Brain microvascular endothelial cell (primary cell): ENCODE results near the gene MKRN2.
A peak's percentile ranks its signal among the peaks of the same experiment; 100 is the strongest.

Experiments
- DNase-seq: peaks from one replicate; pipeline ENCODE4 v3.0.0-alpha.2; 2020
- H3K27ac ChIP-seq: fragments of 250-450 bp; sonication (Bioruptor Pico); 2 replicates; pipeline ENCODE4 v1.5.1; 2020; ENCODE audit warnings: mild to moderate bottlenecking, moderate library complexity
- H3K27me3 ChIP-seq: fragments of 250-450 bp; sonication (Bioruptor Pico); replicated peaks from 2 replicates; pipeline ENCODE4 v1.5.1; 2020; ENCODE audit warnings: mild to moderate bottlenecking
- H3K36me3 ChIP-seq: fragments of 250-450 bp; sonication (Bioruptor Pico); replicated peaks from 2 replicates; pipeline ENCODE4 v1.5.1; 2020; ENCODE audit warnings: mild to moderate bottlenecking
- H3K4me3 ChIP-seq: 2 replicates; pipeline ENCODE4 v1.5.1; 2011; ENCODE audit warnings: low read depth, mild to moderate bottlenecking, control low read depth, low read length, moderate library complexity
- in situ Hi-C: cut with HindIII; loops from 2 replicates; pipeline ENCODE4 v1.10.0; 2017; ENCODE audit warnings: low sequenced_read_pairs, low pct_ligation_motif_present
- TF ChIP-seq, protein P1 (sequence below): IDR thresholded peaks from 2 replicates; pipeline ENCODE4 v1.5.1; 2011; ENCODE audit warnings: low read depth, mild to moderate bottlenecking, moderate library complexity, low read length, control low read depth, inconsistent platforms; ENCODE audit errors: missing control alignments

Gene MKRN2

DNA sequence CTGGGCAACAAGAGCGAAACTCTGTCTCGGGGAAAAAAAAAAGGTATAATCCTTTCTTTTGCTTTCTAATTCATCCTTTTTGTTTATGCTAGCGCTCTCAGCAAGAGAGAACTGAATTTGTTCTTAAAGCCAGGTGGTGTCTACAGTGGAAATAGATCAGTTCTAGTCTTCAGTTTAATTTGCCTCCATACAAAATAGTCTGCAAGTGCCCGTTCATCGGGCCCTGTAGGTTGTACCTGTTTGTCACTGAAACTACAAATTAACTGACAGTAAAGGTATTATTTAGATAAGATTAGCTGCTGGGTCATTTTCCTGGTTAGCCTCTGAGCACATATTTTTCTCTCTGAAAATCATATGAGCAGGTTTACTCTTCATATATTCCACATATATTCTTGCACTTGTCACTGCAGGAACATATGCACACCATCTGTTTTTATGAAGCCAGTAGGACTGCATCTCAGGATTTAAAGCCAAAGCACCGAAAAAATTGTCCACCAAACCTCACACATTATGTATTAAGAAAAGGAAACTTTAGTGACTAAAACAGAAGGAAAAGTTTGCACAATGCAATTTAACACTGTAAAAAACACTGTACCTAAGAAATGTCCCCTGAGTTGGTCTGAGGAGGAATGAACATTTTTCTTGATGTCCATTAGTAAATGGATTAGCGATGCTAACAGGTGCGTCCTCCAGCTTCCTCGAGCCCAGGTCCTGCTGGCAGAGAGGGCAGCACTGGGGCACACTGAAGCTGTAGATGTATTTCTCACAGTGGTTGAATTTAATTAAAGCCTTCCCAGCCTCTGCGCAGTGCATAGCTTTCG lies 12.0 kb upstream of the MKRN2 start:
- H3K27me3 ChIP-seq, result no peaks in the 10 kb centered on the region
- no peak overlapping the region for H3K4me3 ChIP-seq
- TF ChIP-seq, protein P1, sequence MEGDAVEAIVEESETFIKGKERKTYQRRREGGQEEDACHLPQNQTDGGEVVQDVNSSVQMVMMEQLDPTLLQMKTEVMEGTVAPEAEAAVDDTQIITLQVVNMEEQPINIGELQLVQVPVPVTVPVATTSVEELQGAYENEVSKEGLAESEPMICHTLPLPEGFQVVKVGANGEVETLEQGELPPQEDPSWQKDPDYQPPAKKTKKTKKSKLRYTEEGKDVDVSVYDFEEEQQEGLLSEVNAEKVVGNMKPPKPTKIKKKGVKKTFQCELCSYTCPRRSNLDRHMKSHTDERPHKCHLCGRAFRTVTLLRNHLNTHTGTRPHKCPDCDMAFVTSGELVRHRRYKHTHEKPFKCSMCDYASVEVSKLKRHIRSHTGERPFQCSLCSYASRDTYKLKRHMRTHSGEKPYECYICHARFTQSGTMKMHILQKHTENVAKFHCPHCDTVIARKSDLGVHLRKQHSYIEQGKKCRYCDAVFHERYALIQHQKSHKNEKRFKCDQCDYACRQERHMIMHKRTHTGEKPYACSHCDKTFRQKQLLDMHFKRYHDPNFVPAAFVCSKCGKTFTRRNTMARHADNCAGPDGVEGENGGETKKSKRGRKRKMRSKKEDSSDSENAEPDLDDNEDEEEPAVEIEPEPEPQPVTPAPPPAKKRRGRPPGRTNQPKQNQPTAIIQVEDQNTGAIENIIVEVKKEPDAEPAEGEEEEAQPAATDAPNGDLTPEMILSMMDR, result no peak
- in situ Hi-C loops, result no loop called here
- no peak for DNase-seq
- peaks cover 2% of the 10 kb centered on the region for H3K36me3 ChIP-seq
- no peak overlapping the region for H3K27ac ChIP-seq

DNA sequence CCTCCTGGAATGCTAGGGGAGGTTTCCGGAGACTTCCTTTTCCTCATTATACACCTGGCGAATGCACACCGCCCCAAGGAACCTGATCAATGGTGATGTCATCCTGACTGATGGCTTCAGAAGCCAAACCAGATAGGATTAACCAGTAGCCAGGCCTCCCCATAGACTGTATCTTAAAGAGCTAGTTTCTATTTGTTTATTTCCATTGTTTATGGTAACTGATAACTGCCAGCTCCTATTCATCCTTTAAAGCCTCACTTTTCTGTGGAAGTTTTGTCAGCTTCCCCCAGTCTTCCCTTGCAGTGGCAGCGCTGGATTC lies 11.5 kb upstream of the MKRN2 start, which contains the start of gene MKRN2OS:
Gene MKRN2OS (minus strand): TSS at position 27 of the 319 bp plus-strand sequence. CDS start 35 bp downstream, outside the sequence.
- TF ChIP-seq, protein P1, result no peak
- no peak within 1 kb of the TSS for H3K27ac ChIP-seq
- peaks cover under 1% of the 10 kb centered on the region for H3K36me3 ChIP-seq
- no peaks in the 10 kb centered on the region for H3K27me3 ChIP-seq
- in situ Hi-C loops, result no loop called here
- no peak within 1 kb of the TSS for H3K4me3 ChIP-seq
- no peak for DNase-seq

DNA sequence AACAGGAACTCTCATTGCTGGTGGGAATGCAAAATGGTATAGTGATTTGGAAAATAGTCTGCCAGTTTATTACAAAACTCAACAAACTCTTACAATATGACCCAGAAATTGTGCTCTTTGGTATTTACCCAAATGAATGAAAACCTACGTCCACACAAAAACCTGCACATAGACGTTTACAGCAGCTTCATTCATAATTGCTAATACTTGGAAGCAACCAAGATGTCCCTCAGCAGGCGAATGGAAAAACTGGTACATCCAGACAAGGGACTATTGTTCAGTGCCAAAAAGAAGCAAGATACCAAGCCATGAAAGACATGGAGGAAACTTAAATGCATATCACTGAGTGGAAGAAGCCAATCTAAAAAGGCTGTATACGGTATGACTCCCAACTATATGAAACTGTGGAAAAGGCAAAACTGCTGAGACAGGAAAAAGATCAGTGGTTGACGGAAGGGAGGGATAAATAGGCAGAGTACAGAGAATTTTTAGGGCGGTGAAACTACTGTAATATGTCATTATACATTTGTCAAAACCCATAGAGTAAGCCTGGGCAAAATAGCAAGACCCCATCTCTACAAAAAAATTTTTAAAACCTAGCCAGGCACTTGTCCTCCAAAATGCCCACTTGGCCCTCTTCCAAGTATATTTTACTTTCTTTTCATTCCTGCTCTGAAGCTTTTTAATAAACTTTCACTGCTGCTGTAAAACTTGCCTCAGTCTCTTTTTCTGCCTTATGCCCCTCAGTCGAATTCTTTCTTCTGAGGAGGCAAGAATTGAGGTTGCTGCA lies 6.7 kb upstream of the MKRN2 start:
- no peaks in the 10 kb centered on the region for H3K36me3 ChIP-seq
- H3K4me3 ChIP-seq, result no peak overlapping the region
- DNase-seq, result no peak
- no peak overlapping the region for H3K27ac ChIP-seq
- no peaks in the 10 kb centered on the region for H3K27me3 ChIP-seq
- TF ChIP-seq, protein P1, result no peak
- in situ Hi-C loops, result no loop called here

DNA sequence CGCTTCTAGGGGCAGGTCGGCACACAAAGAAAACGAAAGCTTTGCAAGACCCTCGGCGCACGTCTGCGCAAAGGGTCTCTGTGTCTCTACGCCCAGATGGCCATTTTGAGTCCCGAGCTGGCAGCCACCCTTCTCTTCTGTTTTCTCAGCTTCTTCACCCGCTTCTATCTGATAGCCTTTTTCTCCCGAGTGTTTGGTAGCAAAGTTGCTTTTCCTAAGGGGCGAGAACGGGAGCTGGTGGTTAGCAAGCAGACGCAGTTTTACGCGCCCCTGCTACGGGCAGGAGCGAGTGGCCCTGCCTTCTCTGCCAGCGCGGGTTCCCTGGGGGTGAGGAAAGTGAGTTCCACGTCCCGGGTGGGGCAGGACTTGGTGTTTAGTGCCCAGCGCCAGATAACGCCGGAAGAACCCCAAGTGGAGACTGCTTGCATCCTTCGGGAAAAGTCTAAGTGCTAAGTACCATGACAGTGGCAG lies 2.9 kb upstream of the MKRN2 start:
- H3K27me3 ChIP-seq, result no peaks in the 10 kb centered on the region
- no peak overlapping the region for H3K27ac ChIP-seq
- in situ Hi-C loops, result no loop called here

DNA sequence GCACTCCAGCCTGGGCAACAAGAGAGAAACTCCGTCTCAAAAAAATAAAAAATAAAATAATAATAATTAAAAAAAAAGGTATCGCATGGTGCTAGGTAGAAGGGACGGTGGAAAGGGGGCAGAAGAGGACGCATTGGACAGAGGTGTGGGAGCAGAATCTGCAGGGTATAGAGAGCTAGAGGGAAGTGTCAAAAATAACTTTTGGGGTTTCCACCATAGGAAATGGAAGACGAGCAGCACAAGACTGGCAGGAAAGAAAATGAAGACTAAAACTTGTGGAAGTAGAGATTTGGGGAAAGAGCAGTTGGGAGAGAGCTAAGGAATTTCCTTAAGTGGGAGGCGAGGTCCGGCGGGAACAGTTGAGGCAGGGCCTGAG lies 585 bp upstream of the MKRN2 start:
- Histone ChIP-seq H3K36me3 (no peaks in the 10 kb centered on the region), H3K27me3 (no peaks in the 10 kb centered on the region), H3K27ac (peak overlapping the region; percentile 82), H3K4me3 (peak overlapping the region; percentile 87)
- in situ Hi-C loops, result no loop called here
- TF ChIP-seq, protein P1, result no peak
- no peak for DNase-seq

More for the DNA sequence above, 2.9 kb upstream of the MKRN2 start:
- DNase-seq, result no peak
- TF ChIP-seq, protein P1, result peak; percentile 8
- peak overlapping the region; percentile 68 for H3K4me3 ChIP-seq
- H3K36me3 ChIP-seq, result no peaks in the 10 kb centered on the region
